ENCODE results near the gene KCNT2. TPM values are rescaled to one million over a fixed set of nuclear protein-coding genes. Genes with fewer than 3 reads are reported as not detected.

The KCNT2 gene
- total and polyA plus RNA-seq, 9 donors, result 5.3 to 34.9 (median 14.1) TPM

DNA sequence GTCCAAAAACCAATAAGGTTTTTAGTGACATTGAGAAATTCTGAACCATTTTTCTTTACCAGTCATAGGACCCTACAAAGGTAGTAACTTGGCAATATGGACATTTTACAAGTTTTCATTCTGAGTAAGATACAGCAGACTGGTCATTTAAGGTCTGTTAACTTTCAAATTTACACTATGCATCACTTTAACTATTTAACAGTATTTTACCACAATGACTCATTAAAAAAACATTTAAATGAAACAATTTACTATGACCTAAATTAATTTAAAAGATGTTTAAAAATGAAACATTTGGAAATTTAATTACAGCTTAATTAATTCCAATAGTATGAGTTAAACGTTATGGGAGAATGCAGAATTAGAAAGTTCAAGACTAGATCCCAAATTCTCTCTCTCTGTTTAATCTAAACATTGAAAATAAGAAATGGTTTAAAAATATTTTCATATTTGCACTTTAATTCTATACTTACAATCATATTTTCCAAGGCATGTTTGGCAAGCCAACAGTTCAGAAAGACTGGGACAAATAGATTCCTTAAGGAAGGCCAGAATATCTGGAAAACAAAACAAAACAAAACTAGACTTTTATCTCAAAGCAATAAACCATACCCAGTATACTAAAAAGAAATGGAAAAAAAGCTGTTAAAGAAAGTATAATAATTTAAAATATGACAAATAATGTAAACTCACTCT lies 140.9 kb downstream of the KCNT2 start:
- Histone ChIP-seq H3K4me1 (ENCODE audit: insufficient read depth) (no peaks in the 10 kb centered on the region), H3K9me3 (no peaks in the 10 kb centered on the region), H3K36me3 (no peaks in the 10 kb centered on the region), H3K27ac (no peak overlapping the region), H3K27me3 (no peaks in the 10 kb centered on the region), H3K4me3 (no peak overlapping the region)
- DNase-seq, result no peak
- intact Hi-C loops (cut with DNase I), result no loop called here
- TF ChIP-seq POLR2A (IDR thresholded peaks at IDR 0.05) (no peak), EP300 (IDR thresholded peaks at IDR 0.05) (no peak)
- 28 to 52% (median 37%) methylated on average over 1 of the region's 1 CpG for WGBS, 3 donors

GRCh38 chr1:196466654-196467053 lies 141.6 kb downstream of the KCNT2 start:
- Histone ChIP-seq H3K4me1 (ENCODE audit: insufficient read depth) (no peaks in the 10 kb centered on the region), H3K4me3 (no peak overlapping the region), H3K9me3 (no peaks in the 10 kb centered on the region), H3K27ac (no peak overlapping the region), H3K27me3 (no peaks in the 10 kb centered on the region), H3K36me3 (no peaks in the 10 kb centered on the region)
- DNase-seq, result no peak
- TF ChIP-seq POLR2A (IDR thresholded peaks at IDR 0.05) (no peak), EP300 (IDR thresholded peaks at IDR 0.05) (no peak)
- TF ChIP-seq, protein P1, sequence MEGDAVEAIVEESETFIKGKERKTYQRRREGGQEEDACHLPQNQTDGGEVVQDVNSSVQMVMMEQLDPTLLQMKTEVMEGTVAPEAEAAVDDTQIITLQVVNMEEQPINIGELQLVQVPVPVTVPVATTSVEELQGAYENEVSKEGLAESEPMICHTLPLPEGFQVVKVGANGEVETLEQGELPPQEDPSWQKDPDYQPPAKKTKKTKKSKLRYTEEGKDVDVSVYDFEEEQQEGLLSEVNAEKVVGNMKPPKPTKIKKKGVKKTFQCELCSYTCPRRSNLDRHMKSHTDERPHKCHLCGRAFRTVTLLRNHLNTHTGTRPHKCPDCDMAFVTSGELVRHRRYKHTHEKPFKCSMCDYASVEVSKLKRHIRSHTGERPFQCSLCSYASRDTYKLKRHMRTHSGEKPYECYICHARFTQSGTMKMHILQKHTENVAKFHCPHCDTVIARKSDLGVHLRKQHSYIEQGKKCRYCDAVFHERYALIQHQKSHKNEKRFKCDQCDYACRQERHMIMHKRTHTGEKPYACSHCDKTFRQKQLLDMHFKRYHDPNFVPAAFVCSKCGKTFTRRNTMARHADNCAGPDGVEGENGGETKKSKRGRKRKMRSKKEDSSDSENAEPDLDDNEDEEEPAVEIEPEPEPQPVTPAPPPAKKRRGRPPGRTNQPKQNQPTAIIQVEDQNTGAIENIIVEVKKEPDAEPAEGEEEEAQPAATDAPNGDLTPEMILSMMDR (IDR thresholded peaks at IDR 0.05), result no peak
- intact Hi-C loops (cut with DNase I), result no loop called here
- WGBS, 3 donors, result 94 to 98% (median 97%) methylated on average over 1 of the region's 1 CpG

GRCh38 chr1:196466166-196466565 lies 142.1 kb downstream of the KCNT2 start:
- 6 to 16% (median 9%) methylated on average over 2 of the region's 2 CpGs for WGBS, 3 donors
- Histone ChIP-seq H3K27ac (no peak overlapping the region), H3K9me3 (no peaks in the 10 kb centered on the region), H3K27me3 (no peaks in the 10 kb centered on the region), H3K4me1 (ENCODE audit: insufficient read depth) (no peaks in the 10 kb centered on the region), H3K36me3 (no peaks in the 10 kb centered on the region), H3K4me3 (no peak overlapping the region)
- DNase-seq, result no peak
- intact Hi-C loops (cut with DNase I), result no loop called here
- TF ChIP-seq EP300 (IDR thresholded peaks at IDR 0.05) (no peak), POLR2A (IDR thresholded peaks at IDR 0.05) (no peak)
- TF ChIP-seq, protein P1 (IDR thresholded peaks at IDR 0.05), result no peak

DNA sequence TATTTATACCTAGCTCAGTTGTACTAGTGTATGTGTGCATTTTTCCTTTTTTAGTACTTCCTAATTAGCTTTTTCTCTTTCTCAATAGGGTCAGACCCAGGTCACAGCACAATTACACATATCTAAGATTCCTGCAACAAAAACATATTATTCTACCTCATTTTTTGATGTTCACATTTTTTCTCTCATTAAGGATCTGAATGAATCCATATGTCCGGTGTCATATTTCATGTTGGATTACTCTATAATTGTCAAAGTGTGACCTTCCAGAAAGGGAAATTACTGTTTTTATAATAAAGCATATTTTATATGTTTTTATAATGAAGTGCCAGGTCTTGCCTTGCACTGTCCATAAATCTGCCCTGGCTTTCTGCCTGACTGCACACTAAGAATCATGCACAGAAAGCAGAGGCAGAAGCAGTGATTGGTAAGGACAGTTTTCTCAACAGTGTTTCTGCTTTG lies 143.7 kb downstream of the KCNT2 start:
- H3K36me3 ChIP-seq, result no peaks in the 10 kb centered on the region
- no peaks in the 10 kb centered on the region for H3K27me3 ChIP-seq
- TF ChIP-seq EP300 (IDR thresholded peaks at IDR 0.05) (no peak), POLR2A (IDR thresholded peaks at IDR 0.05) (no peak)
- TF ChIP-seq, protein P1 (IDR thresholded peaks at IDR 0.05), result no peak
- no peak overlapping the region for H3K4me3 ChIP-seq
- 80 to 87% (median 82%) methylated on average over 1 of the region's 1 CpG for WGBS, 3 donors
- intact Hi-C loops (cut with DNase I), result no loop called here
- H3K27ac ChIP-seq, result no peak overlapping the region
- H3K9me3 ChIP-seq, result no peaks in the 10 kb centered on the region
- DNase-seq, result no peak
- H3K4me1 ChIP-seq (ENCODE audit: insufficient read depth), result peaks cover 3% of the 10 kb centered on the region

DNA sequence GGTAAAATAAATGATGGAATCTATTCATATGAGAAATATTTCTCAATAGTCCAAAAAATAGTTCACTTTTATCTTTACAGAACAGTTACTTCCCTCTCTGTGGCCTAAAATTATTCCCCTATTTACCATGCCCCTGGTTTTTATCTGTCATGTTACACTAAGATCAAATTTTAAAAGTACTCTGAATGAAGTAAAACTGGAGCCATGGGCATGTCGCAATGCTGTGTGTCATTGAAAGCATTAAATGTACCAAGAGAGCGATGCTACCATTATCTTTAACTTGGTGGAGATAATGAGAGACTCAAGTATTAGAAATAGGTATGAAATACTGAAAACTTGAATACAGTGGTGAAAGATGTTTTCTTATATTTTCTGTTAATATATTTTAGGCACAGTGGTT lies 146.2 kb downstream of the KCNT2 start:
- Histone ChIP-seq H3K4me1 (ENCODE audit: insufficient read depth) (peaks cover 7% of the 10 kb centered on the region), H3K27me3 (no peaks in the 10 kb centered on the region), H3K36me3 (no peaks in the 10 kb centered on the region), H3K27ac (no peak overlapping the region), H3K4me3 (no peak overlapping the region), H3K9me3 (no peaks in the 10 kb centered on the region)
- 92 to 95% (median 93%) methylated on average over 2 of the region's 2 CpGs for WGBS, 3 donors
- TF ChIP-seq EP300 (IDR thresholded peaks at IDR 0.05) (no peak), POLR2A (IDR thresholded peaks at IDR 0.05) (no peak)
- TF ChIP-seq, protein P1 (IDR thresholded peaks at IDR 0.05), result no peak
- DNase-seq, result no peak
- intact Hi-C loops (cut with DNase I), result no loop called here
